SK-N-SH (cell line): ENCODE data around the gene FAM169A.

ENCODE experiments used
- POLR2AphosphoS5 ChIP-seq: IDR thresholded peaks from 2 replicates; pipeline ENCODE4 v1.6.1; 2012; ENCODE audit warnings: low read depth, low read length
- RCOR1 ChIP-seq: fragments of 150-350 bp; IDR thresholded peaks from 2 replicates; pipeline ENCODE4 v1.6.1; 2017; ENCODE audit warnings: antibody characterized with exemption, low read length
- RFX5 ChIP-seq: IDR thresholded peaks from 2 replicates; pipeline ENCODE4 v1.6.1; 2012; ENCODE audit warnings: mild to moderate bottlenecking, improper control_type of control experiment, low read length
- TAF1 ChIP-seq: IDR thresholded peaks from 2 replicates; pipeline ENCODE4 v1.6.1; 2012; ENCODE audit warnings: low read depth, mild to moderate bottlenecking, low read length, moderate library complexity, borderline replicate concordance
- TF ChIP-seq, protein P1 (sequence below): fragments of 200-600 bp; sonication (generic); IDR thresholded peaks from 2 replicates; pipeline ENCODE4 v1.6.1; 2017; ENCODE audit warnings: antibody characterized with exemption, mild to moderate bottlenecking, moderate library complexity

GRCh38 chr5:74838262-74838661 is 27.9 kb downstream of the FAM169A start:
- TF ChIP-seq, protein P1, sequence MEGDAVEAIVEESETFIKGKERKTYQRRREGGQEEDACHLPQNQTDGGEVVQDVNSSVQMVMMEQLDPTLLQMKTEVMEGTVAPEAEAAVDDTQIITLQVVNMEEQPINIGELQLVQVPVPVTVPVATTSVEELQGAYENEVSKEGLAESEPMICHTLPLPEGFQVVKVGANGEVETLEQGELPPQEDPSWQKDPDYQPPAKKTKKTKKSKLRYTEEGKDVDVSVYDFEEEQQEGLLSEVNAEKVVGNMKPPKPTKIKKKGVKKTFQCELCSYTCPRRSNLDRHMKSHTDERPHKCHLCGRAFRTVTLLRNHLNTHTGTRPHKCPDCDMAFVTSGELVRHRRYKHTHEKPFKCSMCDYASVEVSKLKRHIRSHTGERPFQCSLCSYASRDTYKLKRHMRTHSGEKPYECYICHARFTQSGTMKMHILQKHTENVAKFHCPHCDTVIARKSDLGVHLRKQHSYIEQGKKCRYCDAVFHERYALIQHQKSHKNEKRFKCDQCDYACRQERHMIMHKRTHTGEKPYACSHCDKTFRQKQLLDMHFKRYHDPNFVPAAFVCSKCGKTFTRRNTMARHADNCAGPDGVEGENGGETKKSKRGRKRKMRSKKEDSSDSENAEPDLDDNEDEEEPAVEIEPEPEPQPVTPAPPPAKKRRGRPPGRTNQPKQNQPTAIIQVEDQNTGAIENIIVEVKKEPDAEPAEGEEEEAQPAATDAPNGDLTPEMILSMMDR, result no peak
- TF ChIP-seq POLR2AphosphoS5 (no peak), RFX5 (no peak), RCOR1 (no peak), TAF1 (no peak)
